ENCODE results near the gene ZNF277.

Gene ZNF277

GRCh38 chr7:112183266-112183665 lies 23.2 kb upstream of the ZNF277 start:
- in situ Hi-C loops (cut with MboI; ENCODE audit: low pct_unique_long_range_greater_than_20kb, low sequenced_read_pairs), result no loop called here
- DNase-seq, result no peak

GRCh38 chr7:112184455-112184854 lies 22.0 kb upstream of the ZNF277 start:
- in situ Hi-C loops (cut with MboI; ENCODE audit: low pct_unique_long_range_greater_than_20kb, low sequenced_read_pairs), result no loop called here
- no peak for DNase-seq

- in situ Hi-C loops (cut with MboI; ENCODE audit: low pct_unique_long_range_greater_than_20kb, low sequenced_read_pairs), result no loop called here
- no peak for DNase-seq
Measured at GRCh38 chr7:112185005-112185834, 21.3 kb upstream of the ZNF277 start.

GRCh38 chr7:112186300-112186699 lies 20.2 kb upstream of the ZNF277 start:
- in situ Hi-C loops (cut with MboI; ENCODE audit: low pct_unique_long_range_greater_than_20kb, low sequenced_read_pairs), result no loop called here
- no peak for DNase-seq

GRCh38 chr7:112188257-112188656 lies 18.2 kb upstream of the ZNF277 start:
- DNase-seq, result no peak
- in situ Hi-C loops (cut with MboI; ENCODE audit: low pct_unique_long_range_greater_than_20kb, low sequenced_read_pairs), result no loop called here

GRCh38 chr7:112189691-112190090 lies 16.8 kb upstream of the ZNF277 start:
- DNase-seq, result no peak
- in situ Hi-C loops (cut with MboI; ENCODE audit: low pct_unique_long_range_greater_than_20kb, low sequenced_read_pairs), result no loop called here

GRCh38 chr7:112190120-112190519 lies 16.4 kb upstream of the ZNF277 start:
- in situ Hi-C loops (cut with MboI; ENCODE audit: low pct_unique_long_range_greater_than_20kb, low sequenced_read_pairs), result no loop called here
- no peak for DNase-seq

GRCh38 chr7:112192236-112193154 lies 14.0 kb upstream of the ZNF277 start:
- no peak for DNase-seq
- in situ Hi-C loops (cut with MboI; ENCODE audit: low pct_unique_long_range_greater_than_20kb, low sequenced_read_pairs), result no loop called here

GRCh38 chr7:112193915-112194502 lies 12.5 kb upstream of the ZNF277 start:
- DNase-seq, result no peak
- in situ Hi-C loops (cut with MboI; ENCODE audit: low pct_unique_long_range_greater_than_20kb, low sequenced_read_pairs), result no loop called here

GRCh38 chr7:112195717-112196116 lies 10.8 kb upstream of the ZNF277 start:
- in situ Hi-C loops (cut with MboI; ENCODE audit: low pct_unique_long_range_greater_than_20kb, low sequenced_read_pairs), result no loop called here
- DNase-seq, result no peak

GRCh38 chr7:112197322-112197721 lies 9.2 kb upstream of the ZNF277 start:
- no peak for DNase-seq
- in situ Hi-C loops (cut with MboI; ENCODE audit: low pct_unique_long_range_greater_than_20kb, low sequenced_read_pairs), result no loop called here

- no peak for DNase-seq
- in situ Hi-C loops (cut with MboI; ENCODE audit: low pct_unique_long_range_greater_than_20kb, low sequenced_read_pairs), result no loop called here
Measured at GRCh38 chr7:112199035-112199655, 7.3 kb upstream of the ZNF277 start.

- in situ Hi-C loops (cut with MboI; ENCODE audit: low pct_unique_long_range_greater_than_20kb, low sequenced_read_pairs), result no loop called here
Measured at GRCh38 chr7:112199672-112200071, 6.8 kb upstream of the ZNF277 start.

GRCh38 chr7:112201411-112201810 lies 5.1 kb upstream of the ZNF277 start:
- in situ Hi-C loops (cut with MboI; ENCODE audit: low pct_unique_long_range_greater_than_20kb, low sequenced_read_pairs), result no loop called here
- no peak for DNase-seq

More at GRCh38 chr7:112199672-112200071, 6.8 kb upstream of the ZNF277 start:
- no peak for DNase-seq

- no peak for DNase-seq
- in situ Hi-C loops (cut with MboI; ENCODE audit: low pct_unique_long_range_greater_than_20kb, low sequenced_read_pairs), result no loop called here
Measured at GRCh38 chr7:112201839-112202238, 4.7 kb upstream of the ZNF277 start.

GRCh38 chr7:112202816-112203215 lies 3.7 kb upstream of the ZNF277 start:
- peak; percentile 22 for DNase-seq
- in situ Hi-C loops (cut with MboI; ENCODE audit: low pct_unique_long_range_greater_than_20kb, low sequenced_read_pairs), result no loop called here

GRCh38 chr7:112203365-112203739 lies 3.1 kb upstream of the ZNF277 start:
- in situ Hi-C loops (cut with MboI; ENCODE audit: low pct_unique_long_range_greater_than_20kb, low sequenced_read_pairs), result no loop called here
- DNase-seq, result no peak

- in situ Hi-C loops (cut with MboI; ENCODE audit: low pct_unique_long_range_greater_than_20kb, low sequenced_read_pairs), result no loop called here
- peak; percentile 49 for DNase-seq
Measured at GRCh38 chr7:112204499-112205342, 1.8 kb upstream of the ZNF277 start.

All from KBM-7 (cell line).